ENCODE data around the gene PEX6.

PEX6 gene

DNA sequence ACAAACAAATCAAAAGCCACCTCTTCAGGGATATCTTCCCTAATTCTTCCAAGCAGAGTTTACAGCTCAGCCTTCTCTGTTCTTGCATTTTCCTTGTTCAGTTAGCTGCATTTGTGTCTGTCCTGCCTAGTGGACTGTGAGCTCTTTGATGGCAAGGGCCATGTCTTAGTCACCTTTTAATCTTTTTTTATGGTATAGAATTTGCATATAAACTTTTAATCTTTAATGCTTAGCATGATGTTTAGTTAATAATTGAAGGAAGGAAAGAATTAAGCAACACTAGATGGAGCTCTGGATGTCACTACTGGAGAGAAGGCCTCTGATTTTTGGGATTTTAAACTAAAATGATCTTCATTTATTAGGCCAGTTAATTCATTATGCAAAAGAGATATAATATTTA, 17.5 kb upstream of the PEX6 start:
- Histone ChIP-seq H3K4me3 (ENCODE audit: low read length, poor library complexity, severe bottlenecking) (no peak overlapping the region), H3K27me3 (ENCODE audit: insufficient read depth, low read length, poor library complexity, severe bottlenecking) (no peaks in the 10 kb centered on the region), H3K4me1 (ENCODE audit: insufficient read depth, low read length, poor library complexity, severe bottlenecking) (no peaks in the 10 kb centered on the region), H3F3A (ENCODE audit: low read depth) (no peaks in the 10 kb centered on the region), H3K36me3 (ENCODE audit: insufficient read depth, low read length) (peaks cover 3% of the 10 kb centered on the region; the same call in 1 of the 2 replicates), H3K9me3 (ENCODE audit: insufficient read depth, low read depth, low read length) (no peaks in the 10 kb centered on the region), H3K4me2 (ENCODE audit: low read depth, low read length, poor library complexity, severe bottlenecking) (no peak overlapping the region), H3K9ac (ENCODE audit: low read depth, low read length, poor library complexity, severe bottlenecking) (no peak overlapping the region), H3K79me2 (ENCODE audit: insufficient read depth, low read length) (peaks cover 4% of the 10 kb centered on the region; the same call in 1 of the 2 replicates), H4K20me1 (ENCODE audit: insufficient read depth, low read length, poor library complexity, severe bottlenecking) (no peaks in the 10 kb centered on the region), H3K9me2 (replicated peaks; ENCODE audit: low read depth, low read length) (no peaks in the 10 kb centered on the region), H2AFZ (ENCODE audit: low read length) (no peak overlapping the region)
- TF ChIP-seq CTCF (conservative IDR thresholded peaks at IDR 0.05; ENCODE audit: low read length): no peak
- TF ChIP-seq EZH2phosphoT487 (IDR thresholded peaks at IDR 0.05; ENCODE audit: borderline replicate concordance): no peak

GRCh38 chr6:42993445-42993844, 14.5 kb upstream of the PEX6 start:
- no peaks in the 10 kb centered on the region for H3K27me3 ChIP-seq (ENCODE audit: insufficient read depth, low read length, poor library complexity, severe bottlenecking)
- peaks cover 5% of the 10 kb centered on the region for H3K4me1 ChIP-seq (ENCODE audit: insufficient read depth, low read length, poor library complexity, severe bottlenecking)
- no peaks in the 10 kb centered on the region for H3F3A ChIP-seq (ENCODE audit: low read depth)
- H3K4me2 ChIP-seq (ENCODE audit: low read depth, low read length, poor library complexity, severe bottlenecking): no peak overlapping the region
- H3K79me2 ChIP-seq (ENCODE audit: insufficient read depth, low read length): peaks cover 11% of the 10 kb centered on the region; the same call in 1 of the 2 replicates
- H3K9ac ChIP-seq (ENCODE audit: low read depth, low read length, poor library complexity, severe bottlenecking): no peak overlapping the region
- H4K20me1 ChIP-seq (ENCODE audit: insufficient read depth, low read length, poor library complexity, severe bottlenecking): no peaks in the 10 kb centered on the region
- H3K36me3 ChIP-seq (ENCODE audit: insufficient read depth, low read length): peaks cover 3% of the 10 kb centered on the region; the same call in 1 of the 2 replicates
- H2AFZ ChIP-seq (ENCODE audit: low read length): no peak overlapping the region
- H3K9me3 ChIP-seq (ENCODE audit: insufficient read depth, low read depth, low read length): no peaks in the 10 kb centered on the region
- no peaks in the 10 kb centered on the region for H3K9me2 ChIP-seq (replicated peaks; ENCODE audit: low read depth, low read length)
- H3K4me3 ChIP-seq (ENCODE audit: low read length, poor library complexity, severe bottlenecking): no peak overlapping the region
- TF ChIP-seq EZH2phosphoT487 (IDR thresholded peaks at IDR 0.05; ENCODE audit: borderline replicate concordance) (no peak), CTCF (conservative IDR thresholded peaks at IDR 0.05; ENCODE audit: low read length) (no peak)

- Histone ChIP-seq H3K4me2 (ENCODE audit: low read depth, low read length, poor library complexity, severe bottlenecking) (no peak overlapping the region), H3K9me2 (replicated peaks; ENCODE audit: low read depth, low read length) (no peaks in the 10 kb centered on the region), H3K4me3 (ENCODE audit: low read length, poor library complexity, severe bottlenecking) (no peak overlapping the region), H3K9me3 (ENCODE audit: insufficient read depth, low read depth, low read length) (no peaks in the 10 kb centered on the region), H3K27me3 (ENCODE audit: insufficient read depth, low read length, poor library complexity, severe bottlenecking) (no peaks in the 10 kb centered on the region), H3K36me3 (ENCODE audit: insufficient read depth, low read length) (peaks cover 3% of the 10 kb centered on the region; the same call in 1 of the 2 replicates), H2AFZ (ENCODE audit: low read length) (no peak overlapping the region), H3K4me1 (ENCODE audit: insufficient read depth, low read length, poor library complexity, severe bottlenecking) (peaks cover 38% of the 10 kb centered on the region), H3K9ac (ENCODE audit: low read depth, low read length, poor library complexity, severe bottlenecking) (no peak overlapping the region), H3F3A (ENCODE audit: low read depth) (no peaks in the 10 kb centered on the region), H3K79me2 (ENCODE audit: insufficient read depth, low read length) (peaks cover 45% of the 10 kb centered on the region), H4K20me1 (ENCODE audit: insufficient read depth, low read length, poor library complexity, severe bottlenecking) (peaks cover 5% of the 10 kb centered on the region)
- TF ChIP-seq EZH2phosphoT487 (IDR thresholded peaks at IDR 0.05; ENCODE audit: borderline replicate concordance) (no peak), CTCF (conservative IDR thresholded peaks at IDR 0.05; ENCODE audit: low read length) (no peak)
Observed at GRCh38 chr6:42989923-42990322, 10.9 kb upstream of the PEX6 start.

Measured in Loucy (cell line).